ENCODE results near the gene CDH23.

The CDH23 gene

GRCh38 chr10:71423901-71424300, 27.2 kb downstream of the CDH23 start:
- no peaks in the 10 kb centered on the region for H3K27me3 ChIP-seq (ENCODE audit: control insufficient read depth, insufficient read depth, low read length)
- H3K36me3 ChIP-seq (ENCODE audit: control insufficient read depth, insufficient read depth, low read length): no peaks in the 10 kb centered on the region
- H3K9me3 ChIP-seq (ENCODE audit: control insufficient read depth, insufficient read depth, low read depth, low read length): no peaks in the 10 kb centered on the region
- no peak overlapping the region for H3K27ac ChIP-seq (ENCODE audit: low read depth, low read length)
- H3K4me3 ChIP-seq (ENCODE audit: low read depth, low read length): no peak overlapping the region
- H3K4me1 ChIP-seq (ENCODE audit: control insufficient read depth, insufficient read depth, low read length): peaks cover 7% of the 10 kb centered on the region; the same call in 1 of the 2 replicates
- no peak overlapping the region for H3K9ac ChIP-seq (ENCODE audit: low read length)

- Histone ChIP-seq H3K9me3 (ENCODE audit: control insufficient read depth, insufficient read depth, low read depth, low read length) (no peaks in the 10 kb centered on the region), H3K36me3 (ENCODE audit: control insufficient read depth, insufficient read depth, low read length) (no peaks in the 10 kb centered on the region), H3K27ac (ENCODE audit: low read depth, low read length) (no peak overlapping the region), H3K27me3 (ENCODE audit: control insufficient read depth, insufficient read depth, low read length) (no peaks in the 10 kb centered on the region), H3K9ac (ENCODE audit: low read length) (no peak overlapping the region), H3K4me3 (ENCODE audit: low read depth, low read length) (no peak overlapping the region), H3K4me1 (ENCODE audit: control insufficient read depth, insufficient read depth, low read length) (peaks cover 7% of the 10 kb centered on the region; the same call in 1 of the 2 replicates)
These were observed 27.9 kb downstream of the CDH23 start for GRCh38 chr10:71424496-71425194.

DNA sequence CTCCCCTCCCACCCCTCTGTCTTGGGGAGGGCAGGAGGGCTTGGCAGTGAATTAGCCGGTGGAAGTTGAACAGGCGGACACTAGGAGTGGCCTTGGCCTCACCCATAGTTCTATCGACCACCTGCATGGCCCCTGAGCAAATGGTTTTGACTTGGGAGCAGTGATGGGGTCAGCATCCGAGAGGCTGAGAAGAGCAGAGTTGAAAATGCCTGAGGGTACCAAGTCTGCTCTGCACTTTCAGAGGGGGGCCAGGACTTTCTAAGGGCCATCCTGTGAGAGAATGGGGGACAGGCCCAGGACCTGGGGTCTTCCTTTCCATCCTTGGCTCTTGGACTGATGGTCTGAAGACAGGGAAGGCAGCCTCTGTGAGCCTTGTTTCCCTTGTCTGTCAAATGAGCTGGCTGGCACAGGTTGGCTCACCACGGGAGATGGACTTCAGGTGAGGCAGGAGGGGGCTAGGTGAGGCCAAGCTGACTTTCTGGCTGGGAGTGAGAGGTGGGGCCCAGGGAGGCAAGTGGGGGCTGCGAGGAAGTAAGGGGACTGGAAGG, 29.4 kb downstream of the CDH23 start:
- Histone ChIP-seq H3K9me3 (ENCODE audit: control insufficient read depth, insufficient read depth, low read depth, low read length) (no peaks in the 10 kb centered on the region), H3K27me3 (ENCODE audit: control insufficient read depth, insufficient read depth, low read length) (no peaks in the 10 kb centered on the region), H3K4me3 (ENCODE audit: low read depth, low read length) (no peak overlapping the region), H3K9ac (ENCODE audit: low read length) (no peak overlapping the region), H3K4me1 (ENCODE audit: control insufficient read depth, insufficient read depth, low read length) (peaks cover 7% of the 10 kb centered on the region; the same call in 1 of the 2 replicates), H3K27ac (ENCODE audit: low read depth, low read length) (no peak overlapping the region), H3K36me3 (ENCODE audit: control insufficient read depth, insufficient read depth, low read length) (no peaks in the 10 kb centered on the region)

- H3K4me1 ChIP-seq (ENCODE audit: control insufficient read depth, insufficient read depth, low read length): peaks cover 7% of the 10 kb centered on the region; the same call in 1 of the 2 replicates
- no peak overlapping the region for H3K9ac ChIP-seq (ENCODE audit: low read length)
- no peaks in the 10 kb centered on the region for H3K9me3 ChIP-seq (ENCODE audit: control insufficient read depth, insufficient read depth, low read depth, low read length)
- H3K4me3 ChIP-seq (ENCODE audit: low read depth, low read length): no peak overlapping the region
- no peaks in the 10 kb centered on the region for H3K36me3 ChIP-seq (ENCODE audit: control insufficient read depth, insufficient read depth, low read length)
- no peak overlapping the region for H3K27ac ChIP-seq (ENCODE audit: low read depth, low read length)
- H3K27me3 ChIP-seq (ENCODE audit: control insufficient read depth, insufficient read depth, low read length): no peaks in the 10 kb centered on the region
These were observed 30.5 kb downstream of the CDH23 start for GRCh38 chr10:71427246-71427645.

GRCh38 chr10:71429304-71429703, 32.6 kb downstream of the CDH23 start:
- H3K27ac ChIP-seq (ENCODE audit: low read depth, low read length): no peak overlapping the region

GRCh38 chr10:71429929-71430328, 33.2 kb downstream of the CDH23 start:
- no peaks in the 10 kb centered on the region for H3K9me3 ChIP-seq (ENCODE audit: control insufficient read depth, insufficient read depth, low read depth, low read length)
- no peak overlapping the region for H3K27ac ChIP-seq (ENCODE audit: low read depth, low read length)
- no peaks in the 10 kb centered on the region for H3K27me3 ChIP-seq (ENCODE audit: control insufficient read depth, insufficient read depth, low read length)
- H3K36me3 ChIP-seq (ENCODE audit: control insufficient read depth, insufficient read depth, low read length): no peaks in the 10 kb centered on the region
- no peak overlapping the region for H3K4me3 ChIP-seq (ENCODE audit: low read depth, low read length)
- no peak overlapping the region for H3K9ac ChIP-seq (ENCODE audit: low read length)
- H3K4me1 ChIP-seq (ENCODE audit: control insufficient read depth, insufficient read depth, low read length): peaks cover 11% of the 10 kb centered on the region; the same call in 1 of the 2 replicates

More at GRCh38 chr10:71429304-71429703, 32.6 kb downstream of the CDH23 start:
- Histone ChIP-seq H3K4me3 (ENCODE audit: low read depth, low read length) (no peak overlapping the region), H3K27me3 (ENCODE audit: control insufficient read depth, insufficient read depth, low read length) (no peaks in the 10 kb centered on the region), H3K9ac (ENCODE audit: low read length) (no peak overlapping the region), H3K9me3 (ENCODE audit: control insufficient read depth, insufficient read depth, low read depth, low read length) (no peaks in the 10 kb centered on the region), H3K4me1 (ENCODE audit: control insufficient read depth, insufficient read depth, low read length) (peaks cover 8% of the 10 kb centered on the region; the same call in 1 of the 2 replicates), H3K36me3 (ENCODE audit: control insufficient read depth, insufficient read depth, low read length) (no peaks in the 10 kb centered on the region)

DNA sequence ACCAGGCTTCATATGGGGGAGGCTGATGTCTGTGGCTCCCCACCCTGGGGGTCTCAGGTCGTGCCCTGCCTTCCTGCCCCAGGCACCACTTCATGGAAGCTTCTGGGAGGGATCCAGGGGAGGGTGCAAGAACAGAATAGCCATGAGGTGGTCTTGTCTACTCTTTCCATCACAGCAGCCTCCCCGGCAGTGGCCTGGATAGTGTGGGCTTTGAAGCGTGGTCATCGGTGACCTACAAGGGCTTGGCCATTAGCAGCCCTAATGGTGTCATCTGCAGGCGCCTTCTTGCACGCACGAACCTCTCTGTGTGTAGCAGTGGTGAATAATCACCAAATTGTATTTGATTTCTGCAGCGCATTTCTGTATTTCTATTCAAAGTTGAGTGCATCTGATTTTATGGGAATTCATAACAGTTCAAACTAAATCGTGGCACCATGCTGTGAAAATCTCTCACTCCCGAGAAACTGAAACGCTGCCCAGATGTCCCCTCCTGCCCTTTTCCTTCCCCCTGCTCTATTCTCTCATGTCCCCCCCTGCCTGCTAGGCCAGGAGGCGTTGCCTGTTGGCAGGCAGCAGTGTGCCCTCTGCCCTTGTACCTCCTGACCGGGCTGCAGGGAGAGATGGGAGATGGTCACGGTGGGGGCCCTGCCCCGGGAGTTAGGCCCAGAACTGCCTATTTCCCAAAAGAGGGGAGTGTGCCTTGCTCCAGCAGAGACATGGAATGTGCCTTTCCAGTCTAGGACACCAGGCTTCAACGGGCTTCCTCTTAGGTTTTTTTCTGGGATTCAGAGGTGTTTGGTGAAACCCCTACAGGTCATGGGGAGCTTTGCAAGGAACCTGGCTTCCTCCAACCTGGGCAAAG, 34.8 kb downstream of the CDH23 start:
- Histone ChIP-seq H3K27me3 (ENCODE audit: control insufficient read depth, insufficient read depth, low read length) (no peaks in the 10 kb centered on the region), H3K4me1 (ENCODE audit: control insufficient read depth, insufficient read depth, low read length) (peaks cover 6% of the 10 kb centered on the region; the same call in 1 of the 2 replicates), H3K36me3 (ENCODE audit: control insufficient read depth, insufficient read depth, low read length) (no peaks in the 10 kb centered on the region), H3K27ac (ENCODE audit: low read depth, low read length) (no peak overlapping the region), H3K9me3 (ENCODE audit: control insufficient read depth, insufficient read depth, low read depth, low read length) (no peaks in the 10 kb centered on the region), H3K9ac (ENCODE audit: low read length) (no peak overlapping the region), H3K4me3 (ENCODE audit: low read depth, low read length) (no peak overlapping the region)

GRCh38 chr10:71432101-71432905, 35.6 kb downstream of the CDH23 start:
- peaks cover 6% of the 10 kb centered on the region; the same call in 1 of the 2 replicates for H3K4me1 ChIP-seq (ENCODE audit: control insufficient read depth, insufficient read depth, low read length)
- no peaks in the 10 kb centered on the region for H3K36me3 ChIP-seq (ENCODE audit: control insufficient read depth, insufficient read depth, low read length)
- H3K9ac ChIP-seq (ENCODE audit: low read length): no peak overlapping the region
- no peak overlapping the region for H3K4me3 ChIP-seq (ENCODE audit: low read depth, low read length)
- H3K27ac ChIP-seq (ENCODE audit: low read depth, low read length): no peak overlapping the region
- no peaks in the 10 kb centered on the region for H3K9me3 ChIP-seq (ENCODE audit: control insufficient read depth, insufficient read depth, low read depth, low read length)
- no peaks in the 10 kb centered on the region for H3K27me3 ChIP-seq (ENCODE audit: control insufficient read depth, insufficient read depth, low read length)

DNA sequence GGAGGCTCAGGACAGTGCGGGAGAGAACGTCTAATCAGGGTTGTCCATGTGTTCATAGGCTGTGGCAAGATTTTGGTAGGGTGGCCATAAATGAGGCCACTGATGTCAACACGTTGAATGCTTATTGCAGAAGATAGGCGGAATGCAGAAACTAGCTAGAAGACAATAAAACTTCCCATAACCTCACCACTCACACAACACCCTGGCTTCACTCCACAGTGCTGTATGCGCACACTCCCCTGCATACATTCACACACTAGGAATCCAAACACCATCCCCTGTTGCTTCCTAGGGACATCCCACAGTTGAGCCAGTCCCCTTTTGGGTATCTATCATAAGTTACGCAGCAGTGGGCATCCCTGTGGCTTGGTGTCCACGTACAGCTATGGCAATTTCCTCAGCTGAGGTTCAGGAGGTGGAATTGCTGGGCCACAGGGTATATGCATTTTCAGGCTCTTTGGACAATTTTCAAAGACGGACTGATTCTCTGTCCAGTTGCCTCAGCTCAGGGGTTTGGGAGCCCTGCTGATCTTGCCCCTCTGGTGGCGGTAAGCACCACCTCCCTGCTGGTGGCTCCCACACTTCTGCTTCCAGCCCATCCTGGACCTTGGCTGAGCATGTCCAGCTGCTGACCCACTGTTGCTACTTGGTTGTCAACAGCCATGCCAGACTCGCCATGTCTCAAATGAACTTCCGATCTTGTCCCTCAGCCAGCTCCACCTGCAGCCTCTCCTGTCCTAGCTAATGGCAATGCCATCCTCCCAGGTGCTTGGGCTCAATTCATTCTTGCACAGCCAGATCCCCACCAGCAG, 36.4 kb downstream of the CDH23 start:
- H3K4me3 ChIP-seq (ENCODE audit: low read depth, low read length): no peak overlapping the region
- H3K27me3 ChIP-seq (ENCODE audit: control insufficient read depth, insufficient read depth, low read length): no peaks in the 10 kb centered on the region
- H3K36me3 ChIP-seq (ENCODE audit: control insufficient read depth, insufficient read depth, low read length): no peaks in the 10 kb centered on the region
- H3K27ac ChIP-seq (ENCODE audit: low read depth, low read length): no peak overlapping the region
- H3K4me1 ChIP-seq (ENCODE audit: control insufficient read depth, insufficient read depth, low read length): peaks cover 6% of the 10 kb centered on the region; the same call in 1 of the 2 replicates
- no peak overlapping the region for H3K9ac ChIP-seq (ENCODE audit: low read length)
- H3K9me3 ChIP-seq (ENCODE audit: control insufficient read depth, insufficient read depth, low read depth, low read length): no peaks in the 10 kb centered on the region
